GM21529 (cell line): ENCODE data around the gene DPP7.

ENCODE experiments used
- ATAC-seq: cut with Tn5 transposase; IDR thresholded peaks from one replicate; pipeline ENCODE4 v1.9.1; 2021; ENCODE audit not compliant: unreplicated experiment

The DPP7 gene

DNA sequence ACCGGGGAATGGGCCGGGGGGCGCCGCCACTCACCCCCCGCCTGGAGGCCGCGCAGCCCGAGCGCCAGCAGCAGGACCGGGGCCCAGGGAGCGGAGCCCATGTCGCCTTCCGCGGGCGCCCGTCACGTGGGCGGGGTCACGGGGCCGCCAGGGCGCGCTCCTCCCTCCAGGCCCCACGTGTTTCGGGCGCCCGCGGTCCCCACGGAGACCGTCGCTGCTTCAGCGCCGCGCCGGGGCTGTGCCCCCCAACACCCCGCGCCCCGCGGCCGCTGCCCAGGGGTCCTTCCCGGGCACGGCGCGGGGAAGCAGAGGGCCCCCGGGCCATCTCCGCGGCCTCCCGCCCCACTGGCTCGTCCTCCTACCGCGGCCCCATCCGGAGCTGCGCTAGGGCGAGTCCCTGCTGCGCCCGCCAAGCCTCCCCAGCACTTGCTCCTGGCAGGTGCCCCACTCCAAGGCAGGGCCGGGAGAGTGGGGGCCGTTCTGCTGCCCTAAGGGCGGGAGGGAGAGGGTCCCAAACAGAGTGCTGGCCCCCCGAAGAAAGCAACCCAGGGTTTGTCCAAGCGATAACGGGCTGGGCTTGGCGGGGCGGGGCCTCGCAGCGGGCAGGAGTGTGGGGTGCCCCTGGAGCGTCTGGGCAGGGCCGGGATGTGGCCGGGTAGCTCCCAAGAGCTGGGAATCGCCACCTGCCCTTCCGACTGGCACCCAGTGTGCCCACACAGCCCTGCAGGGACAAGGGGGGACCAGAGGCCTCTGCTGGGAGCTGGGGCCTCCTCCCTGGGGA is at the start of gene DPP7:
TSS of gene DPP7 (minus strand) at position 121 of the 781 bp plus-strand sequence. CDS start at position 101, 20 bp downstream.
- ATAC-seq: peak; percentile 66

DNA sequence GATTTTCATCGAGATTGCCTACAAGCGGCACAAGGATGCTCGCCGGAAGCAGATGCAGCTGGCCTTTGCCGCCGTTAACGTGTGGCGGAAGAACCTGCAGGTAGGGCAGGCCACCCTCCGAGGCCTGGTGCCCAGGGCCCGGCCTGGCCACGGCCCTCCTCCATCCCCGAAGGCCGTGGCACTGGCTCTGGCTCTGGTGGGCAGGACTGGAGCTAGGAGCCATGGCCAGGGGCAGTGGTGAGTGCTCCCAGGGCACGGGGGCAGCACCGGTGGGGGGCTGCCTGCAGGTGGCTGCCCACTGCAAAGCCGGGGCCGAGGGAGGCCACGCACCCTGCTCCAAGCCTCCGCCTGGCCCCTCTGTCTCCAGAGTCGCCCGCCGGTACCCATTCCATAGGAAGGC is 49.3 kb upstream of the DPP7 start:
- no peak for ATAC-seq

DNA sequence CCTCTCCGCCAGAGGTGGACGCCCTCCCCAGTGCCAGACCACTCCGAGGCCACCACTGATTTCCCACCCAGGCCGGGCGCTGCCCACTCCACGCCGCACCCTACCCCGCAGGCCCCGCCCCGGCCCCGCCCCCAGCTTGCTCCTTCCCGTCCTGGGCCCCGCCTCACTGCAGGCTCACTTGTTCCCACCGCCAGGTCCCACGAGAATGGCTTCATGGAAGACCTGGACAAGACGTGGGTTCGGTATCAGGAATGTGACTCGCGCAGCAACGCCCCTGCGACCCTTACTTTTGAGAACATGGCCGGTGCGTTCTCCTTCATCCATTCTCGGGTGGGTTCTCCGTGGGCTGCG is 48.8 kb upstream of the DPP7 start:
- ATAC-seq: no peak

DNA sequence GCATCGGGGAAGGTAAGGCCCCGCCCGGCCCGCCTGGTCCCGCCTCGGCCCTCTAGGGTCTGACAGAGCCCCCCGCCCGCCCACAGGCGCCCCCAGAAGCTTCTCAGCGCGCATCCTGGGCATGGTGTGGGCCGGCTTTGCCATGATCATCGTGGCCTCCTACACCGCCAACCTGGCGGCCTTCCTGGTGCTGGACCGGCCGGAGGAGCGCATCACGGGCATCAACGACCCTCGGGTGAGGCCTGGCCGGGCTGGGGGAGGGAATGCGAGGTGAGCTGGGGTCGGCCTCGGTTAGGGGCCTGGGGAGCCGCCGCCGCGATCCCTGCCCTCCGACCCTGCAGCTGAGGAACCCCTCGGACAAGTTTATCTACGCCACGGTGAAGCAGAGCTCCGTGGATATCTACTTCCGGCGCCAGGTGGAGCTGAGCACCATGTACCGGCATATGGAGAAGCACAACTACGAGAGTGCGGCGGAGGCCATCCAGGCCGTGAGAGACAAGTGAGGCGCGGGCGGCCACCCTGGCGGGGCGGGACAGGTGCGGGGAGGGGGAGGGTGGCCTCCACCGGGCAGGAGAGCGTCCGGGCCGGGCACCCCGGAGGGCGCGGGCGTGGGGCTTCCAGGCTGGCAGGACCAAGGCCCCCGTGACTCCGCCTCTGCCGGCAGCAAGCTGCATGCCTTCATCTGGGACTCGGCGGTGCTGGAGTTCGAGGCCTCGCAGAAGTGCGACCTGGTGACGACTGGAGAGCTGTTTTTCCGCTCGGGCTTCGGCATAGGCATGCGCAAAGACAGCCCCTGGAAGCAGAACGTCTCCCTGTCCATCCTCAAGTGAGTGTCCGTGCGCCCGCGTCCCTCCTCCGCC is 48.2 kb upstream of the DPP7 start:
- no peak for ATAC-seq

DNA sequence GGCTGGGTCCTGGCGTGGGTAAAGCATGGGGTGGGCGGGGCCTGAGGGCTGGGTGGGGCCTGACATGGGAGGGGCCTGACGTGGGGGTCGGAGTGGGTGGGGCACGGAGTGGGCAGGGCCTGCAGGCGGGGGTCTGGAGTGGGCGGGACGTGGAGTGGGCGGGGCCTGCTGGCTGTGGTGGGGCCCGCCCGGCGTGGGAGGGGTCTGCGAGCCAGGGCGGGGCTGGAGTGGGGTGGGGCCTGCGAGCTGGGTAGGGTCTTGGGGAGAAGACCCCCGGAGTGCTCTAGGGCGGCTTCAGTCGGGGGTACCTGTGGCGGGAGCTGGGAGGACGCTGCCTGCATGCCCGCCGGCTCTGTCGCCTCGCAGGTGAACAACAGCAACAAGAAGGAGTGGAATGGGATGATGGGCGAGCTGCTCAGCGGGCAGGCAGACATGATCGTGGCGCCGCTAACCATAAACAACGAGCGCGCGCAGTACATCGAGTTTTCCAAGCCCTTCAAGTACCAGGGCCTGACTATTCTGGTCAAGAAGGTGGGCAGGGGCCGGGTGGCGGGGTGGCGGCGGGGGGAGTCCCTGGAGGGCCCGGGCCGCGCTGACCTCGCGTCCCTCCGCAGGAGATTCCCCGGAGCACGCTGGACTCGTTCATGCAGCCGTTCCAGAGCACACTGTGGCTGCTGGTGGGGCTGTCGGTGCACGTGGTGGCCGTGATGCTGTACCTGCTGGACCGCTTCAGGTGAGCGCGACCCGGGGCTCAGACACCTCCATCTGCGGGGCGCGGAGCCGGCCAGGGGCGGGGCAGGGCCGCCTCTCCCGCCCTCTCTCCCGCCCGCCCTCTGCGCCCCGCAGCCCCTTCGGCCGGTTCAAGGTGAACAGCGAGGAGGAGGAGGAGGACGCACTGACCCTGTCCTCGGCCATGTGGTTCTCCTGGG is 47.3 kb upstream of the DPP7 start:
- no peak for ATAC-seq

DNA sequence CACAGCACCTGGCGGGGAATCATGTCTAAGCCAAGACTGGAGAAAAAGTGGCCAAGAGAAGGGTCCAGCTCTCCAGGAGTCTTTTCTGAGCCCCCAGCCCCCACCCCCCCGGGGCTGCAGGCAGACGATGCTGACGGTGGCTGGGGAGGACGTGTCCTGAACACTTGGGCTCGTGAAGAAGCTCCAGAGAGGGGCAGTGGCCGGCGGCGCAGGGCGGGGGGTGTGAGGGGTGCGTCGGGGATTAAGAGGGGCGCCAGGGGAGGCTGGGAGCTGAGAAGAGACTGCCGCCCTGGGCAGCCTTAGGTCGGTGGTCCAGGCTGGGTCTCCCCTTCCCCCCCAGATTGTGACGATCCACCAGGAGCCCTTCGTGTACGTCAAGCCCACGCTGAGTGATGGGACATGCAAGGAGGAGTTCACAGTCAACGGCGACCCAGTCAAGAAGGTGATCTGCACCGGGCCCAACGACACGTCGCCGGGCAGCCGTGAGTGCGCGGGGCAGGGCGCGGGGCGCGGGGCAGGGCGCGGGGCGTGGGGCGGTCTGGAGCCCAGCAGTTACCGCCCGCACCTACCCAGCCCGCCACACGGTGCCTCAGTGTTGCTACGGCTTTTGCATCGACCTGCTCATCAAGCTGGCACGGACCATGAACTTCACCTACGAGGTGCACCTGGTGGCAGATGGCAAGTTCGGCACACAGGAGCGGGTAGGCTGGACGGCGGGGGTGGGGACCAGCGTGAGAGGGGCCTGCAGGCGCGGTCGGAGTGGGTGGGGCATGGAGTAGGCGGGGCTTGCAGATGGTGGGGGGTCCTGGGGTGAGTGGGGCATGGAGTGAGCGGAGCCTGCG is 46.4 kb upstream of the DPP7 start:
- no peak for ATAC-seq

DNA sequence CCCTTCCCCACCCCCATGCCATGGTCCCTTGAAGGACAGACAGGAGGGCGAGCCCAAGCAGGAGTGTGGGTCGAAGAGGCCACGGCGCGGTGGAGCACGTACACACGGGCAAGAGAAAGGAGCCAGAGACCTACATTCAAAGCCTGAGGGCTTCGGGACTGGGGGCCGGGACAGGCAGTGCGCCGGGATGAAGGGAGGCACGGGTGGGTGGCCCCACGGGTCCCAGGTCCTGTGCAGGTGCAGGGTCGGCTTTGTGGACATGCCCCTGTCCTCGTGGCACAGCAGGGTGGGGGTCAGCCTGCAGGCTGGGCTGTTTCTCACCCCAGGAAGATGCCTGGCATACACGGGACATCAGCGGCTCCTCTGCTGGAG is 45.5 kb upstream of the DPP7 start:
- no peak for ATAC-seq

DNA sequence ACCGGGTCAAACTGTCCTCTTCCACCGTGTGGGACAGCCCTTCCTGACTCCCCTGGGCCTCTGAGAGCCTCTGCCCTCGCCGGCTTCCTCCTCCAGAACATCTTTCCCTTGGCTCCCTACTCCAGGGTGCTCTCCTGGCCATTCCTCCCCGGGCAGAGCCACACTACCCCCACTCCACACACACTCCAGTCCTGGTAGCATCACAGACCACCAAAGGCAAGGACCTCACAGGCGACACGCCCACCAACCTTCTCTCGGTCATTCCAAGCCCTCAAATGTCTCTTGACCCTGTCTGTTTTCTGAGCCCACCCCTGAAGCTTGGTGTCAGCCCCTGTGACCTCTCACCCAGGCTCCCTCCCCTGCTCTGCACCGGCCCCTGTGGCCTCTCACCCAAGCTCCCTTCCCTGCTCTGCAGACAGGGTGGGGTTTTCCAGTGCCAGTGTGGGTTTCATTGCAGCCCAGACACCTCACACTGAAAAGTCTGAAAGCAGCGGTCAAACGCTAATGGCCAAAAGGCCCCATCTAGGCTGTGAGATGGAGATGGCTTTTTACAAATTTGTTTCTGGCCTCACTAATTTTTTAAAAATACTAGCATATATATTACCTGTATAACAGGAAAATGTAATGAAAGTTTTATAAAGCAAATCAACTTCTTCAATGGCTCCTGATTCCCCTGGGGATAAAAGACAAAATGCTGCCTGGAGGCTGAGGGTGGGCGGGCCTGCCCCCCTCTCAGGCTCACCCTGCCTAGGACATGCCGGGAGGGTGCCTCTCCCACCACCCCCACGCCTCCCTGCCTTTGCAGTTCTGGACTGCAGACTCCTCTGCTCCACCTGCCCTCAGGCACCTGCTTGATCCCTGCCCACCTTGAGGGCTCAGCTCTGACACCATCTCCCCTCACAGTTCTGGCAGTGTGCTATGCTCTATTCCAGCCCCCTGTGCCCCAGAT is 44.8 kb upstream of the DPP7 start:
- no peak for ATAC-seq

DNA sequence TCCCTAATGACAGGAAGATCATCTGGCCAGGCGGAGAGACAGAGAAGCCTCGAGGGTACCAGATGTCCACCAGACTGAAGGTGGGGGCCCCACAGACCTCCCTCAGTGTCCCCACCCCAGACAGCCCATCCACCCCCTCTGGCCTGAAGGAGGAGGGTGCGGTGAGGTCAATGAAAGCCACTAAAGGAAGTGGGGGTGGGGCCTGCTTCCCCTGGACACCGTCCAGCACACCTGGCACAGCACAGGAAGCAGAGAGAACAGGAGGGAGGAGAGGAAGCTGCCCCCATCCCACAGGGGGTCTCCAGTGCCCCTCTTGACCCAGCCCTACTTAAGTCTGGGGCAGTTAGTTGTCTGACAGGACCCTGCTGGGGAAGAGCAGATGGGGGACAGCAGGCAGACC is 44.1 kb upstream of the DPP7 start:
- no peak for ATAC-seq

DNA sequence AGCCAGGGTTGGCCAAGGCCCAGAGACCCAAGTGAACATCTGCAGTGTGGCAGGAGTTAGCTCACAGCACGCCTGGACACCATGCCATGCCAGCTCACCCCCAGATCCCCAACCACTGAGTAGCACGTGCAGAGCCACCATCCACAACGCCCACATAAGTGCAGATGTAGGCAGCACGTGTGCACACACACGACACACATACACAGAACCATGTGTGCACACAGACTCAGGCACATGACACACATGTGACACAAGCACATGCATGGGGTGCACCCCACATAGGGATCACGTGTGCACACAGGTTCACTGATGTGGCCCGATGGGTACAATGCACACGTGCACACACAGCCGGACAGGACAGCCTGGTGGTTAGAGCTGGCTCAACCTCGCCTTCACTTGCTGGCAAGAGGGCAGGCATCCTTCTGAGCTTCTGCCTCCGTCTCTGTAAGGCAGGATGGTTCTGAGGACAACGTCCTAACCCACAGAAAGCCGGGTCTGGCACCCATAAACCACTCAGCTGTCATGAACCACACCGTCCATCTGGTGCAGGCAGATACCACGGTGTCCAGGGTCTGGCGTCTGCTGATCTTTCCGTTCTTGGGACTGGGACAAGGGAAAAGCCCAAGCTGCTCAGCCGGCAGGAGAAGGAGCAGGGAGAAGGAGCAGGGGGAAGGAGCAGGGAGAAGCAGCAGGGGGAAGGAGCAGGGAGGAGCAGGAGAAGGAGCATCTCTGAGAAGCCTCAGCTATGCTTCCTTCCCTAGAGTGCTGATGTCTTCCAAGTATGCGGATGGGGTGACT is 43.3 kb upstream of the DPP7 start:
- no peak for ATAC-seq

DNA sequence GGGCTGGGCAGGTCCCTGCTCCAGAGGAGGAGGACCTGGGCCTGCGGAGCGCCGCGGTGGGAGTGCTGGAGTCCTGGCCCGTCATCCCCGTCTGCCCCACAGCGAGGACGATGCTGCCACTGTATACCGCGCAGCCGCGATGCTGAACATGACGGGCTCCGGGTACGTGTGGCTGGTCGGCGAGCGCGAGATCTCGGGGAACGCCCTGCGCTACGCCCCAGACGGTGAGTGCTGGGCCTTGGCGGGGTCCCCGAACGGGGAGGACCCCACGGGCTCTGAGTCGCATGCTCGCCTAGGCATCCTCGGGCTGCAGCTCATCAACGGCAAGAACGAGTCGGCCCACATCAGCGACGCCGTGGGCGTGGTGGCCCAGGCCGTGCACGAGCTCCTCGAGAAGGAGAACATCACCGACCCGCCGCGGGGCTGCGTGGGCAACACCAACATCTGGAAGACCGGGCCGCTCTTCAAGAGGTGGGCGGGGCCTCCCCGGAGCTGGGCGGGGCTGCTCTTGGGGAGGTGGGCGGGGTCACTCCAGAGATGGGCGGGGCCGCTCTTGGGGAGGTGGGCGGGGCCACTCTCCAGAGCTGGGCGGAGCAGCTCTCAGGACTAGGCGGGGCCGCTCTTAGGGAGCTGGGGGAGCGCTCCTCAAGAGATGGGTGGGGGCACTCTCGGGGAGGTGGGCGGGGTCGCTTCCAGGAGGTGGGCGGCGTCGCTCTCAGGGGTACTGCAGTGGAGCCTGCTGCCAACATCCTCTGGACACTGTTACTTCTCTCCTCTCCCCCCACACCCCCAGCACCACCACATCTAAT is 42.2 kb upstream of the DPP7 start:
- ATAC-seq: no peak

DNA sequence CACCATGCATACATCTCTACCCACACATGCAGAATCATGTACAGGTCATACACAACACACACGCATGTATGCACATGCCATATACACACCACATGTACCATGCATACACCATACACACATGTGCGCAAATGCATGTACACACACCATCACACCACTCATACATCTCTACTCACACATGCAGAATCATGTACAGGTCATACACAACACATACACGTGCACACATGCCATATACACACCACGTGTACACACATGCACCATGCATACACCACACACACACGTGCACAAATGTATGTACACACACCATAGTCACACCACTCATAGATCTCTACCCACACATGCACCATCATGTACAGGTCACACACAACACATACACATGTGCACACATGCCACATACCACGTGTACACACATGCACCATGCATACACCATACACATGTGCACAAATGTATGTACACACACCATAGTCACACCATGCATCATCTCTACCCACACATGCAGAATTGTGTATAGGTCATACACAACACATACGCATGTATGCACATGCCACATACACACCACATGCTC is 38.4 kb upstream of the DPP7 start:
- no peak for ATAC-seq

DNA sequence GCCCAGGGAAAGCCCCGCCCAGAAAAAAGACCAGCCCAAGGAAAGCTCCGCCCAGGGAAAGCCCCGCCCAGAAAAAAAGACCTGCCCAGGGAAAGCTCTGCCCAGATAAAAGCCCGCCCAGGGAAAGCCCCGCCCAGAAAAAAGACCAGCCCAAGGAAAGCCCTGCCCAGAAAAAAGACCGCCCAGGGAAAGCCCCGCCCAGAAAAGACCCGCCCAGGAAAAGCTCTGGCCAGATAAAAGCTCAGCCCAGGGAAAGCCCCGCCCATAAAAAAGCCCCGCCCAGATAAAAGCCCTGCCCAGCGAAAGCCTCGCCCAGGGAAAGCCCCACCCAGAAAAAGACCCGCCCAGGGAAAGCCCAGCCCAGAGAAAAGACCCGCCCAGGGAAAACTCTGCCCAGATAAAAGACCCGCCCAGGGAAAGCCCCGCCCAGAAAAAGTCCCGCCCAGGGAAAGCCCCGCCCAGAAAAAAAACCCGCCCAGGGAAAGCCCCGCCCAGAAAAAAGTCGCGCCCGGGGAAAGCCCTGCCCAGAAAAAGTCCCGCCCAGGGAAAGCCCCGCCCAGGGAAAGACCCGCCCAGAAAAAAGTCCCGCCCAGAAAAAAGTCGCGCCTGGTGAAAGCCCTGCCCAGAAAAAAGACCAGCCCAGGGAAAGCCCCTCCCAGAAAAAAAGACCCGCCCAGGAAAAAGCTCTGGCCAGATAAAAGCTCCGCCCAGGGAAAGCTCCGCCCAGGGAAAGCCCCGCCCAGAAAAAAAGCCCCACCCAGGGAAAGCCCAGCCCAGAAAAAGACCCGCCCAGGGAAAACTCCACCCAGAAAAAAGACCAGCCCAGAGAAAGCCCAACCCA is 36.3 kb upstream of the DPP7 start:
- peak; percentile 51 for ATAC-seq

DNA sequence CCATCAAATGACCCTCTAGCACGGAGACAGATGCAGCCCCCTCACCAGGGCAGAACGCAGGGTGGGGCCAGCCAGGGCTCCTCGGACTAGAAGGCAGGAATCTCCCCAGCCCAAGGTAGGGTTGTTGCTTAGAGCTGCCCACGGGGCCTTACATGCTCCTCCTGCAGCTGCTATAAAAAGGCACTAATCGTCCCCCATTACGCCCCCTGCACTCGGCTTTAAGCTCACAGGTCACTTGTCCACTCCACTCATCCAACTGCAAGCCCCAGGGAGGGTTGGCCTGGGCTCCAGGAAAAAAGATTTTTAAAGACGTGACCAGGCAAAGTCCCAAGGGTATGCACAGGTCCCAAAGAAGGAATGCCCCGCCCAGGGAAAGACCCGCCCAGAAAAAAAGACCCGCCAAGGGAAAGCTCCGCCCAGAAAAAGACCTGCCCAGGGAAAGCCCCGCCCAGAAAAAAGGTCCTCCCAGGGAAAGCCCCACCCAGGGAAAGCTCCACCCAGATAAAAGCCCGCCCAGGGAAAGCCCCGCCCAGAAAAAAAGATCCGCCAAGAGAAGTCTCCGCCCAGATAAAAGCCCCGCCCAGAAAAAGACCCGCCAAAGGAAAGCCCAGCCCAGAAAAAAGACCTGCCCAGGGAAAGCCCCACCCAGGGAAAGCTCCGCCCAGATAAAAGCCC is 35.5 kb upstream of the DPP7 start:
- peak; percentile 22 for ATAC-seq

DNA sequence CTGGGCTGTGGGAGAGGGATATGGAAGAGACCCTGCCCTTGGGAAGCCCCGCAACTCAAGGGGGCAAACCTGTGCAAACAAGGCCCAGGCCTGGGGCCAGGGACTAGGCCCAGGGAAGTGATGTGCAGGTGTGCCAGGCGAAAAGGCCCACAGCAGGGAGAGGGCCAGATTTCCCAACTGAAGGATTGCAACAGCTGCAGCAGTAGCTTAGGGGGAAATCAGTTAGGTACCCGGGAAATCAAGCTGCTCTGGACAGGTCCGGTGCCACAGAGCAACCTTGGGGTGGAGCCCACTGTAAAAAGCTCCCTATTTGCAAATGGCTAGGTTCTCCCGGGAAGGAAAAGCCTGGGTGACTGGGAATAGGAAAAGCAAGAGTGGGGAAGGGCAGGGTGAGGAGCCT is 34.8 kb upstream of the DPP7 start:
- ATAC-seq: no peak

DNA sequence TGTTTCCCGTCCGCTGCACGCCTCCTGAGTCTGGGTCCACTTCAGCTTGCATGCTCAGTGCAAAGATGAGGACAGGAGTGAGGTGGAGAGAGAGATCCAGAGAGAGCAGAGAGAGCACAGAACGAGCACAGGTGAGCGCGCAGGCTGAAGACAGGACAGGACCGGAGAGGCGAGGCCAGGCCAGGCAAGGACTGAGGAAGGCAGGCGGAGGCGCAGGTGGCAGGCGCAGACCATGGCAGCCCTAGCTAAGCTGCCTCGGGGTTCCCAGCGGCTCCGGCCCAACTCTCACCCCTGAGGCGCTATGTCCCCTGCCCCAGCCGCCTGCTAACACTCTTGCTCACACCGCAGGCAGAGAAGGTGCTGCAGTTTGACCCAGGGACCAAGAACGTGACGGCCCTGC is 34.1 kb upstream of the DPP7 start:
- no peak for ATAC-seq
